IMR-90 (cell line): Measurements from ENCODE around the gene ZDHHC8. TPM values are rescaled to one million over a fixed set of nuclear protein-coding genes. Genes with fewer than 3 reads are reported as not detected.
A peak's percentile ranks its signal among the peaks of the same experiment; 100 is the strongest.

ENCODE experiments used
- ATAC-seq: fragments of 200-7000 bp; cut with Tn5 transposase; 2 replicates; pipeline ENCODE4 v1.9.1; 2020; ENCODE audit warnings: low read depth, mild to moderate bottlenecking, moderate library complexity
- BruUV-seq: library from RNA; stranded (reverse); fragments of 400-500 nt; replicated peaks from 2 replicates; lab custom pipeline; 2021; lab: Mats Ljungman, UMichigan
- CTCF ChIA-PET: fragments of 300-600 bp; formaldehyde crosslinking; extraction: SDS; loops from one replicate; lab custom pipeline; 2021; ENCODE audit warnings: antibody characterized with exemption; lab: Yijun Ruan, JAX
- POLR2A ChIA-PET: fragments of 300-600 bp; sonication (Branson Sonifier 250); formaldehyde crosslinking; loops from one replicate; lab custom pipeline; 2022; ENCODE audit warnings: antibody characterized with exemption; ENCODE audit not compliant: unreplicated experiment; lab: Charles Lee
- DNase-seq: peaks from one replicate; pipeline ENCODE4 v3.0.0; 2013
- H2AFZ ChIP-seq: replicated peaks from 2 replicates; pipeline ENCODE3; 2013; ENCODE audit warnings: low read length, mild to moderate bottlenecking; ENCODE audit not compliant: poor library complexity
- H2AK5ac ChIP-seq: 2 replicates; pipeline ENCODE4 v1.6.1; 2013; ENCODE audit warnings: low read depth, low read length, inconsistent platforms
- H2AK9ac ChIP-seq: replicated peaks from 2 replicates; pipeline ENCODE3; 2013; ENCODE audit warnings: mild to moderate bottlenecking, low read depth, low read length, moderate library complexity; ENCODE audit not compliant: poor library complexity
- H2BK120ac ChIP-seq: 2 replicates; pipeline ENCODE4 v1.6.1; 2013; ENCODE audit warnings: low read depth, low read length, inconsistent platforms
- H2BK15ac ChIP-seq: 3 replicates; pipeline ENCODE4 v1.6.1; 2013; ENCODE audit warnings: low read depth, low read length, inconsistent platforms
- H2BK20ac ChIP-seq: 2 replicates; pipeline ENCODE4 v1.6.1; 2013; ENCODE audit warnings: low read depth, mild to moderate bottlenecking, inconsistent platforms, low read length, moderate library complexity
- H2BK5ac ChIP-seq: 2 replicates; pipeline ENCODE4 v1.6.1; 2013; ENCODE audit warnings: mild to moderate bottlenecking, low read depth, low read length, inconsistent platforms; ENCODE audit not compliant: poor library complexity, severe bottlenecking
- H3K14ac ChIP-seq: replicated peaks from 2 replicates; pipeline ENCODE4 v1.6.1; 2013; ENCODE audit warnings: low read depth, low read length, inconsistent platforms
- H3K18ac ChIP-seq: 2 replicates; pipeline ENCODE4 v1.6.1; 2013; ENCODE audit warnings: low read depth, low read length, control low read depth
- H3K23ac ChIP-seq: 2 replicates; pipeline ENCODE4 v1.6.1; 2013; ENCODE audit warnings: low read depth, low read length, inconsistent platforms
- H3K27ac ChIP-seq: 2 replicates; pipeline ENCODE4 v1.5.1; 2013; ENCODE audit warnings: mild to moderate bottlenecking, control low read depth, low read length; ENCODE audit not compliant: insufficient read depth
- H3K27me3 ChIP-seq: 2 replicates; pipeline ENCODE4 v1.6.1; 2013; ENCODE audit warnings: low read length; ENCODE audit not compliant: control insufficient read depth, insufficient read depth
- H3K36me3 ChIP-seq: 2 replicates; pipeline ENCODE4 v1.6.1; 2013; ENCODE audit warnings: low read length, mixed read lengths; ENCODE audit not compliant: control insufficient read depth, insufficient read depth
- H3K4ac ChIP-seq: 2 replicates; pipeline ENCODE4 v1.6.1; 2013; ENCODE audit warnings: low read depth, low read length, inconsistent platforms
- H3K4me1 ChIP-seq: 2 replicates; pipeline ENCODE4 v1.6.1; 2013; ENCODE audit warnings: low read length, mixed read lengths; ENCODE audit not compliant: control insufficient read depth, insufficient read depth
- H3K4me2 ChIP-seq: 2 replicates; pipeline ENCODE4 v1.6.1; 2013; ENCODE audit warnings: low read depth, mild to moderate bottlenecking, control low read depth, low read length, moderate library complexity
- H3K4me3 ChIP-seq: 2 replicates; pipeline ENCODE4 v1.5.1; 2013; ENCODE audit warnings: low read depth, mild to moderate bottlenecking, control low read depth, low read length, moderate library complexity; ENCODE audit not compliant: insufficient read depth
- H3K56ac ChIP-seq: 2 replicates; pipeline ENCODE4 v1.6.1; 2013; ENCODE audit warnings: low read length, inconsistent platforms; ENCODE audit not compliant: insufficient read depth; ENCODE audit errors: extremely low read depth
- H3K79me1 ChIP-seq, 2 experiments: 2 replicates each; pipeline ENCODE4 v1.6.1; 2013; ENCODE audit warnings: low read length in 2 of 2, inconsistent platforms in 1 of 2, low read depth in 1 of 2
- H3K9ac ChIP-seq: 2 replicates; pipeline ENCODE4 v1.6.1; 2013; ENCODE audit warnings: low read depth, low read length, control low read depth
- H3K9me1 ChIP-seq: 2 replicates; pipeline ENCODE4 v1.6.1; 2013; ENCODE audit warnings: low read length, inconsistent platforms; ENCODE audit not compliant: insufficient read depth
- H3K9me3 ChIP-seq: 2 replicates; pipeline ENCODE4 v1.6.1; 2013; ENCODE audit warnings: low read length; ENCODE audit not compliant: control insufficient read depth, insufficient read depth
- H4K20me1 ChIP-seq: 2 replicates; pipeline ENCODE4 v1.6.1; 2013; ENCODE audit warnings: low read length, inconsistent platforms; ENCODE audit not compliant: insufficient read depth
- H4K5ac ChIP-seq: 2 replicates; pipeline ENCODE4 v1.6.1; 2013; ENCODE audit warnings: mild to moderate bottlenecking, low read depth, low read length, control low read depth
- H4K8ac ChIP-seq, 2 experiments: 2 replicates each; pipeline ENCODE4 v1.6.1; 2013; ENCODE audit warnings: low read depth in 2 of 2, low read length in 2 of 2, control low read depth in 1 of 2, inconsistent platforms in 1 of 2
- H4K91ac ChIP-seq: 2 replicates; pipeline ENCODE4 v1.6.1; 2013; ENCODE audit warnings: low read depth, low read length, inconsistent platforms; ENCODE audit not compliant: insufficient read depth
- CHD1 ChIP-seq: IDR thresholded peaks from 2 replicates; pipeline ENCODE4 v1.6.1; 2012; ENCODE audit warnings: low read depth, low read length, improper control_type of control experiment
- FOS ChIP-seq: fragments of 150-350 bp; IDR thresholded peaks from 2 replicates; pipeline ENCODE4 v1.6.1; 2016; ENCODE audit warnings: low read depth, low read length
- MAFK ChIP-seq: IDR thresholded peaks from 2 replicates; pipeline ENCODE4 v1.6.1; 2012; ENCODE audit warnings: low read depth, low read length, improper control_type of control experiment
- MAZ ChIP-seq: IDR thresholded peaks from 2 replicates; pipeline ENCODE4 v1.6.1; 2012; ENCODE audit warnings: low read depth, mild to moderate bottlenecking, low read length, improper control_type of control experiment, moderate library complexity, borderline replicate concordance
- MXI1 ChIP-seq: IDR thresholded peaks from 2 replicates; pipeline ENCODE4 v1.6.1; 2012; ENCODE audit warnings: low read depth, mild to moderate bottlenecking, low read length, moderate library complexity, borderline replicate concordance
- NFE2L2 ChIP-seq: fragments of 150-350 bp; IDR thresholded peaks from 2 replicates; pipeline ENCODE4 v1.6.1; 2016; ENCODE audit warnings: low read depth, mild to moderate bottlenecking, low read length
- POLR2A ChIP-seq: IDR thresholded peaks from 2 replicates; pipeline ENCODE4 v1.6.1; 2012; ENCODE audit warnings: mild to moderate bottlenecking, low read depth, low read length
- RAD21 ChIP-seq: IDR thresholded peaks from 2 replicates; pipeline ENCODE4 v1.6.1; 2012; ENCODE audit warnings: low read length, improper control_type of control experiment
- RCOR1 ChIP-seq: IDR thresholded peaks from 2 replicates; pipeline ENCODE4 v1.6.1; 2012; ENCODE audit warnings: mild to moderate bottlenecking, low read length, improper control_type of control experiment; ENCODE audit not compliant: insufficient replicate concordance
- SMC3 ChIP-seq: fragments of 150-350 bp; IDR thresholded peaks from 2 replicates; pipeline ENCODE4 v1.6.1; 2016; ENCODE audit warnings: low read depth, mild to moderate bottlenecking, antibody characterized with exemption, low read length, moderate library complexity
- WGBS, 2 experiments: methylation state at CpG; one replicate each; pipeline versions ENCODE4 v1.1.5 to v1.1.7; 2013; ENCODE audit warnings: missing lambda C conversion rate in 2 of 2; ENCODE audit not compliant: insufficient read length in 1 of 2; ENCODE audit errors: extremely low coverage in 2 of 2; 5-methylcytosine and 5-hydroxymethylcytosine counted together
- dilution Hi-C: fragments of 300-500 bp; cut with HindIII; formaldehyde crosslinking; loops from one replicate; pipeline ENCODE4 v1.14.3; 2018; ENCODE audit warnings: low sequenced_read_pairs; ENCODE audit not compliant: unreplicated experiment
- in situ Hi-C: fragments of 300-500 bp; cut with MboI; formaldehyde crosslinking; loops from 3 replicates; pipeline ENCODE4 v1.14.3; 2019; ENCODE audit warnings: low sequenced_read_pairs, inconsistent platforms, mixed read lengths
- intact Hi-C: fragments of 100-400 bp; cut with micrococcal nuclease; formaldehyde crosslinking; loops from 2 replicates; pipeline ENCODE4 v1.10.0; 2022
- polyA plus RNA-seq, 3 experiments: library from polyadenylated mRNA; depleted of rRNA; stranded (reverse); fragments of >200 nt; gene quantifications; 2 replicates each; pipeline ENCODE4 v1.2.3, GENCODE V29; 2012; ENCODE audit warnings: low replicate concordance in 1 of 3
- total RNA-seq: library from RNA; depleted of rRNA; stranded (reverse); fragments of >200 nt; gene quantifications from 2 replicates; pipeline ENCODE4 v1.2.3, GENCODE V29; 2012
- TF ChIP-seq, protein P1 (sequence below): conservative IDR thresholded peaks from 2 replicates; pipeline ENCODE4 v1.5.1; 2012; ENCODE audit warnings: mild to moderate bottlenecking, low read depth, low read length, improper control_type of control experiment
- TF ChIP-seq, protein P2 (sequence below): fragments of 150-350 bp; IDR thresholded peaks from 2 replicates; pipeline ENCODE4 v1.6.1; 2017; ENCODE audit warnings: mild to moderate bottlenecking, antibody characterized with exemption, low read length, low read depth

The ZDHHC8 gene
- total and polyA plus RNA-seq, 2 of the 4 experiments (the other 2 are of a cell fraction) = 2.5 to 72.6 TPM

DNA sequence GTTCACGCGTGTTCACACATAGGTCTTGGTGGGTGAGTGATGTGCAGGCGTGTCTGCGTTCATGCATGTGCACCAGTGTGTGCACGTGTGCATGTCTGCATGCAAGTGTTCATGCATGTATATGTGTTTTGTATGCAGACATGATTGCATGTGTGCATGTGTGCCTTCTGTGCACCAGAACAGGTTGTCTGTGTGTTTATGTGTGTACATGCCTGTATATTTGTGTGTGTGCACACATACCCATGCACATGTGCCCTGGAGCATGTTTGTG lies 4.9 kb downstream of the ZDHHC8 start:
- Histone ChIP-seq H2AFZ (peak overlapping the region; percentile 39), H2AK9ac (no peak overlapping the region), H3K36me3 (peaks cover 6% of the 10 kb centered on the region), H3K4ac (no peak overlapping the region), H3K4me2 (no peak overlapping the region), H3K18ac (no peak overlapping the region), H2BK20ac (no peak overlapping the region), H4K20me1 (peaks cover 79% of the 10 kb centered on the region), H3K9me3 (no peaks in the 10 kb centered on the region), H4K8ac (no peak overlapping the region), H3K56ac (no peak overlapping the region), H3K27me3 (no peaks in the 10 kb centered on the region), H3K14ac (no peak overlapping the region), H2BK5ac (no peak overlapping the region), H3K4me3 (no peak overlapping the region), H3K9ac (no peak overlapping the region), H4K5ac (no peak overlapping the region), H3K79me1 (peaks cover 20 to 89% of the 10 kb centered on the region in 2 experiments), H2BK120ac (no peak overlapping the region), H3K4me1 (peaks cover 17% of the 10 kb centered on the region), H2AK5ac (no peak overlapping the region), H2BK15ac (no peak overlapping the region), H4K91ac (no peak overlapping the region), H3K23ac (no peak overlapping the region), H3K9me1 (peaks cover 12% of the 10 kb centered on the region), H3K27ac (no peak overlapping the region)
- intact Hi-C loops (no loop called here), in situ Hi-C loops (no loop called here), dilution Hi-C loops (no loop called here)
- DNase-seq (no peak), ATAC-seq (no peak)
- POLR2A ChIA-PET = no interaction called here
- no TSS peak for BruUV-seq
- CTCF ChIA-PET = no interaction called here
- TF ChIP-seq CHD1 (no peak), MAFK (no peak), FOS (no peak), RCOR1 (no peak), POLR2A (no peak), MXI1 (no peak), MAZ (no peak), NFE2L2 (no peak), RAD21 (no peak), SMC3 (no peak)
- TF ChIP-seq, protein P1, sequence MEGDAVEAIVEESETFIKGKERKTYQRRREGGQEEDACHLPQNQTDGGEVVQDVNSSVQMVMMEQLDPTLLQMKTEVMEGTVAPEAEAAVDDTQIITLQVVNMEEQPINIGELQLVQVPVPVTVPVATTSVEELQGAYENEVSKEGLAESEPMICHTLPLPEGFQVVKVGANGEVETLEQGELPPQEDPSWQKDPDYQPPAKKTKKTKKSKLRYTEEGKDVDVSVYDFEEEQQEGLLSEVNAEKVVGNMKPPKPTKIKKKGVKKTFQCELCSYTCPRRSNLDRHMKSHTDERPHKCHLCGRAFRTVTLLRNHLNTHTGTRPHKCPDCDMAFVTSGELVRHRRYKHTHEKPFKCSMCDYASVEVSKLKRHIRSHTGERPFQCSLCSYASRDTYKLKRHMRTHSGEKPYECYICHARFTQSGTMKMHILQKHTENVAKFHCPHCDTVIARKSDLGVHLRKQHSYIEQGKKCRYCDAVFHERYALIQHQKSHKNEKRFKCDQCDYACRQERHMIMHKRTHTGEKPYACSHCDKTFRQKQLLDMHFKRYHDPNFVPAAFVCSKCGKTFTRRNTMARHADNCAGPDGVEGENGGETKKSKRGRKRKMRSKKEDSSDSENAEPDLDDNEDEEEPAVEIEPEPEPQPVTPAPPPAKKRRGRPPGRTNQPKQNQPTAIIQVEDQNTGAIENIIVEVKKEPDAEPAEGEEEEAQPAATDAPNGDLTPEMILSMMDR = no peak
- TF ChIP-seq, protein P2, sequence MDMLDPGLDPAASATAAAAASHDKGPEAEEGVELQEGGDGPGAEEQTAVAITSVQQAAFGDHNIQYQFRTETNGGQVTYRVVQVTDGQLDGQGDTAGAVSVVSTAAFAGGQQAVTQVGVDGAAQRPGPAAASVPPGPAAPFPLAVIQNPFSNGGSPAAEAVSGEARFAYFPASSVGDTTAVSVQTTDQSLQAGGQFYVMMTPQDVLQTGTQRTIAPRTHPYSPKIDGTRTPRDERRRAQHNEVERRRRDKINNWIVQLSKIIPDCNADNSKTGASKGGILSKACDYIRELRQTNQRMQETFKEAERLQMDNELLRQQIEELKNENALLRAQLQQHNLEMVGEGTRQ = no peak
- WGBS, 2 experiments = 90% methylated on average over 5 of the region's 5 CpGs; no CpG with 5 or more reads in 1 of the 2 experiments
